ENCODE results near the gene GBX1.

DNA sequence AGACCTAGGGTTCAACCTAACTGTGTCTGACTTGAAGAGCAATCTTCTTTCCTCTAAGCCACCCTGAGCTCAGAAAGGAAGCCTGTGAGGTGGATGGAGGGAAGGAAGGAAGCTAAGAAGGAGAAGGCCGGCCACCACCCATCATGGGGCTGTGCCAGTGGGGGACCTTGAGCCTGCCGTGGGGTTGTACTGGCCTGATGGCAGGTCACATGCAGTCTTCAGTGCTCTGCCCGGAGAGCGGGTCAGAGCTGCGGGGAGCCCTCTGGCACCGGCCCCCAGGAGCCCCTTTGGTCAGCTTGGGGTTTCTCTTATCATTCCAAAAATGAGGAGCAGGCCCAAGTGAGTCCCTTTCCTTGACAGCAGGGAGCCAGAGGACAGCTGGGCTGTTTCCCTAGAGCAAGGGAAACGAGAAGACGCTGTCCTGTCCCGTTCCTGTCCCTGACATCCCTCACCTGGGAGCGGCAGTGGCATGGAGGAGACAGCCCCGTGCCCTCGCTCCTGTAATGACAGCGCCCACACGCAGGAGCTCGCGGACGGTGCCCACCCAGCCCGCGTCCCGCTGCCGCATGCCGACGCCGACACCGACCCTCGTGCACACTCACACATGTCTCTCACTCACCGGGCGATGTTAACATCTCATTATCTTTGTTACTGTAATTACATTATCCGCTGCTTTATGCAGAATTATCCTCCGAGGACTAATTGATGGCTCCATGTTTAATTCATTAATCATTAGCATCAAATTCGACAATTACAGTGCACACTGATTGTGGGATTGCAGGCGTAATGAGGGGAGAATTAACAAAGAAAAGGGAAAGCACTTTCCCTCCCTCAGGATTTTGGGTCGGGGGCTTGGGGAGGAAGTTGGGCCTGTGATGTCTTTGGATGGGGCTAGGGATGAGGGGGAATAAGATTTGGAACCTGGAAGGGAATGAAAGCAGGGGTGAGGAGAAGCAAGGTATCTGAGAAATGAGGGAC is 31.3 kb downstream of the GBX1 start:
- TF ChIP-seq, protein P1, sequence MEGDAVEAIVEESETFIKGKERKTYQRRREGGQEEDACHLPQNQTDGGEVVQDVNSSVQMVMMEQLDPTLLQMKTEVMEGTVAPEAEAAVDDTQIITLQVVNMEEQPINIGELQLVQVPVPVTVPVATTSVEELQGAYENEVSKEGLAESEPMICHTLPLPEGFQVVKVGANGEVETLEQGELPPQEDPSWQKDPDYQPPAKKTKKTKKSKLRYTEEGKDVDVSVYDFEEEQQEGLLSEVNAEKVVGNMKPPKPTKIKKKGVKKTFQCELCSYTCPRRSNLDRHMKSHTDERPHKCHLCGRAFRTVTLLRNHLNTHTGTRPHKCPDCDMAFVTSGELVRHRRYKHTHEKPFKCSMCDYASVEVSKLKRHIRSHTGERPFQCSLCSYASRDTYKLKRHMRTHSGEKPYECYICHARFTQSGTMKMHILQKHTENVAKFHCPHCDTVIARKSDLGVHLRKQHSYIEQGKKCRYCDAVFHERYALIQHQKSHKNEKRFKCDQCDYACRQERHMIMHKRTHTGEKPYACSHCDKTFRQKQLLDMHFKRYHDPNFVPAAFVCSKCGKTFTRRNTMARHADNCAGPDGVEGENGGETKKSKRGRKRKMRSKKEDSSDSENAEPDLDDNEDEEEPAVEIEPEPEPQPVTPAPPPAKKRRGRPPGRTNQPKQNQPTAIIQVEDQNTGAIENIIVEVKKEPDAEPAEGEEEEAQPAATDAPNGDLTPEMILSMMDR (IDR thresholded peaks at IDR 0.05), result no peak
- no peak for TF ChIP-seq POLR2A (IDR thresholded peaks at IDR 0.05)

Measured in body of pancreas (tissue), 4 donors.